NB4 (cell line): ENCODE measurements around the gene PDZD11.

Experiments used
- MYC ChIP-seq: IDR thresholded peaks from 2 replicates; pipeline ENCODE4 v1.6.1; 2011; ENCODE audit warnings: low read depth, low read length
- POLR2A ChIP-seq: IDR thresholded peaks from 2 replicates; pipeline ENCODE4 v1.6.1; 2011; ENCODE audit warnings: mild to moderate bottlenecking; ENCODE audit not compliant: insufficient read length; ENCODE audit errors: extremely low read depth
- TF ChIP-seq, protein P1 (sequence below): IDR thresholded peaks from one replicate; pipeline ENCODE4 v1.5.1; 2012; ENCODE audit warnings: low read depth, low read length
- TF ChIP-seq, protein P2 (sequence below): IDR thresholded peaks from 2 replicates; pipeline ENCODE4 v1.6.1; 2011; ENCODE audit warnings: low read depth, low read length

- TF ChIP-seq, protein P1, sequence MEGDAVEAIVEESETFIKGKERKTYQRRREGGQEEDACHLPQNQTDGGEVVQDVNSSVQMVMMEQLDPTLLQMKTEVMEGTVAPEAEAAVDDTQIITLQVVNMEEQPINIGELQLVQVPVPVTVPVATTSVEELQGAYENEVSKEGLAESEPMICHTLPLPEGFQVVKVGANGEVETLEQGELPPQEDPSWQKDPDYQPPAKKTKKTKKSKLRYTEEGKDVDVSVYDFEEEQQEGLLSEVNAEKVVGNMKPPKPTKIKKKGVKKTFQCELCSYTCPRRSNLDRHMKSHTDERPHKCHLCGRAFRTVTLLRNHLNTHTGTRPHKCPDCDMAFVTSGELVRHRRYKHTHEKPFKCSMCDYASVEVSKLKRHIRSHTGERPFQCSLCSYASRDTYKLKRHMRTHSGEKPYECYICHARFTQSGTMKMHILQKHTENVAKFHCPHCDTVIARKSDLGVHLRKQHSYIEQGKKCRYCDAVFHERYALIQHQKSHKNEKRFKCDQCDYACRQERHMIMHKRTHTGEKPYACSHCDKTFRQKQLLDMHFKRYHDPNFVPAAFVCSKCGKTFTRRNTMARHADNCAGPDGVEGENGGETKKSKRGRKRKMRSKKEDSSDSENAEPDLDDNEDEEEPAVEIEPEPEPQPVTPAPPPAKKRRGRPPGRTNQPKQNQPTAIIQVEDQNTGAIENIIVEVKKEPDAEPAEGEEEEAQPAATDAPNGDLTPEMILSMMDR: peak; percentile 75
- no peak for TF ChIP-seq POLR2A
- no peak for TF ChIP-seq MYC
- TF ChIP-seq, protein P2, sequence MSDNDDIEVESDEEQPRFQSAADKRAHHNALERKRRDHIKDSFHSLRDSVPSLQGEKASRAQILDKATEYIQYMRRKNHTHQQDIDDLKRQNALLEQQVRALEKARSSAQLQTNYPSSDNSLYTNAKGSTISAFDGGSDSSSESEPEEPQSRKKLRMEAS: no peak
These were observed 26.7 kb downstream of the PDZD11 start for GRCh38 chrX:70262952-70263567.
